HepG2 (cell line): ENCODE data around the gene ZNF524. TPM values are rescaled to one million over a fixed set of nuclear protein-coding genes. Genes with fewer than 3 reads are reported as not detected.
A peak's percentile ranks its signal among the peaks of the same experiment; 100 is the strongest.

Experiments used
- GATAD2A ChIP-seq: IDR thresholded peaks from 2 replicates; pipeline ENCODE4 v1.6.1; 2016
- POGZ ChIP-seq: sonication (generic); formaldehyde crosslinking; IDR thresholded peaks from 2 replicates; pipeline ENCODE4 v1.4.0; 2020; ENCODE audit warnings: mild to moderate bottlenecking, missing genetic modification reagents
- RCOR2 ChIP-seq: IDR thresholded peaks from 2 replicates; pipeline ENCODE4 v1.6.1; 2016; ENCODE audit warnings: missing biosample characterization, missing genetic modification reagents
- SETDB1 ChIP-seq: sonication (generic); formaldehyde crosslinking; IDR thresholded peaks from 2 replicates; pipeline ENCODE4 v1.5.1; 2020; ENCODE audit warnings: missing genetic modification reagents, mild to moderate bottlenecking, borderline replicate concordance
- SKI ChIP-seq: fragments of 450-650 bp; IDR thresholded peaks from one replicate; pipeline ENCODE4 v1.6.1; 2018; ENCODE audit warnings: mild to moderate bottlenecking; ENCODE audit not compliant: partially characterized antibody
- SP140L ChIP-seq: sonication (generic); formaldehyde crosslinking; IDR thresholded peaks from 2 replicates; pipeline ENCODE4 v1.4.0; 2020; ENCODE audit warnings: missing genetic modification reagents, borderline replicate concordance
- ZNF234 ChIP-seq: sonication (generic); formaldehyde crosslinking; conservative IDR thresholded peaks from 2 replicates; pipeline ENCODE4 v1.5.1; 2020; ENCODE audit warnings: mild to moderate bottlenecking, missing genetic modification reagents
- ZNF44 ChIP-seq: sonication (generic); formaldehyde crosslinking; IDR thresholded peaks from 2 replicates; pipeline ENCODE4 v1.5.1; 2020; ENCODE audit warnings: mild to moderate bottlenecking, missing genetic modification reagents
- ZNF562 ChIP-seq: sonication (generic); formaldehyde crosslinking; IDR thresholded peaks from 2 replicates; pipeline ENCODE4 v1.8.0; 2022; ENCODE audit warnings: missing genetic modification reagents, borderline replicate concordance
- ZNF776 ChIP-seq: sonication (generic); formaldehyde crosslinking; IDR thresholded peaks from 2 replicates; pipeline ENCODE4 v1.4.0; 2020; ENCODE audit warnings: mild to moderate bottlenecking, missing genetic modification reagents
- polyA plus RNA-seq, 8 experiments: library from polyadenylated mRNA; depleted of rRNA in 3 of 8; stranded (reverse) in 7 of 8; unstranded in 1 of 8; fragments of >200 nt; fragmentation: Illumina TruSeq in 4 of 8; extraction: Trizol in 4 of 8; gene quantifications; 2 replicates each; pipeline versions ENCODE4 v1.2.1 to v1.2.3, GENCODE V29; 2011 to 2016; ENCODE audit warnings: low read depth in 4 of 8, missing spikeins in 1 of 8, mixed read lengths in 1 of 8; ENCODE audit not compliant: insufficient read depth in 1 of 8
- total RNA-seq, 5 experiments: library from RNA; depleted of rRNA; stranded (reverse); fragments of >200 nt; fragmentation: Illumina TruSeq; extraction: Trizol; gene quantifications; 2 replicates each; pipeline ENCODE4 v1.2.3, GENCODE V29; 2016; ENCODE audit warnings: low read depth in 1 of 5
- TF ChIP-seq, protein P1 (sequence below), 2 experiments: fragments of 450-650 bp in 1 of 2; sonication (generic) in 1 of 2; formaldehyde crosslinking in 1 of 2; IDR thresholded peaks; 2 replicates each; pipeline versions ENCODE4 v1.6.1 to v1.8.0; 2016 to 2022; ENCODE audit warnings: antibody characterized with exemption in 1 of 2, mild to moderate bottlenecking in 1 of 2, missing genetic modification reagents in 1 of 2
- TF ChIP-seq, protein P2 (sequence below): sonication (generic); formaldehyde crosslinking; IDR thresholded peaks from 2 replicates; pipeline ENCODE4 v1.4.0; 2020; ENCODE audit warnings: missing genetic modification reagents
- TF ChIP-seq, protein P3 (sequence below): sonication (generic); formaldehyde crosslinking; IDR thresholded peaks from 2 replicates; pipeline ENCODE4 v1.5.0; 2020; ENCODE audit warnings: missing genetic modification reagents, mild to moderate bottlenecking, borderline replicate concordance
- TF ChIP-seq, protein P4 (sequence below): IDR thresholded peaks from 2 replicates; pipeline ENCODE4 v1.6.1; 2016; ENCODE audit warnings: low read depth, control low read depth

Gene ZNF524
- total and polyA plus RNA-seq, 2 of the 13 experiments (the other 11 are each of a cell fraction or from before 2014, with no cell fraction given) = 3.2 to 4.6 TPM

DNA sequence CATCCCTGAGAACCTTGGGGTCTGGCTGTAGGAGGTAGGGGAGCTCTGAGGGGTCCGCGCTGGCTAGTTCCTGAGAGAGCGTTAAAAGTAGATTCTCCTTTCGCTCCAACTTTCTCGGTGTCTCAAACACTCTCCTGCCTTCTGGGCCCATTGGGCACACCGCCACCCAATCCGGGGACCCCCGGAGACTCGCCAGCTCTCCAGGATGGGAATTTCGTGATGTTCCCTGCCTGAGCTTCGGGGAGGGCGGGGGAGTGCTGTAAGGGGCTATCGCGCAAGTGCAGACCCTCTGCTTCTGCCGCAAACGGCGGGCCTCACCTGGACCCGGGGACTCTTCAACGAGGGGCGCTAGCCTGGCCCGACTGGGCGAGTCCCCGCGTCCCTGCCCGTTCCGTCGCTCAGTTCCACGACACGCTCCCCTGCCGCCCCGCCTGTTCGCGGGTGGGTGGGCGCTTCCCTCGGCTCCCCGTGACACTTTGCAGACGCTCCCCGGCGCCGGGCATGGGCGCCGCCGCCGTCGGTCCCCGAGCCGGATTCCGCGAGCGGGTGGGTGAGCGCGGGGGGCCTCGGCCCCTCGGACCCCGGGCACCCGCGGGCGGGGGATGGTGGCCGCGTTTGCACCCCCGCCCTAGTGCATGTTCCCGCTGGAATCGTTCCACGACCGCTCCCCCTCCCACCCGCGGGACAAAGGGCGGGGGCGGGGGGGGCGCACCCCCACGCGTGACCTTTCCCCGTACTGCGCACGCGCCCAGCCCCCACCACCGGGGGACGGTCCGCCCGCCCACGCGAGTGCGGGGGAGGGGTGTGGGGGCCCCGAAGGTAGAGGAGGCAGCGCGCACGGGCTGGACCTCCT lies 47.9 kb downstream of the ZNF524 start, which contains the start of gene CCDC106 (continued):
- TF ChIP-seq, protein P1, sequence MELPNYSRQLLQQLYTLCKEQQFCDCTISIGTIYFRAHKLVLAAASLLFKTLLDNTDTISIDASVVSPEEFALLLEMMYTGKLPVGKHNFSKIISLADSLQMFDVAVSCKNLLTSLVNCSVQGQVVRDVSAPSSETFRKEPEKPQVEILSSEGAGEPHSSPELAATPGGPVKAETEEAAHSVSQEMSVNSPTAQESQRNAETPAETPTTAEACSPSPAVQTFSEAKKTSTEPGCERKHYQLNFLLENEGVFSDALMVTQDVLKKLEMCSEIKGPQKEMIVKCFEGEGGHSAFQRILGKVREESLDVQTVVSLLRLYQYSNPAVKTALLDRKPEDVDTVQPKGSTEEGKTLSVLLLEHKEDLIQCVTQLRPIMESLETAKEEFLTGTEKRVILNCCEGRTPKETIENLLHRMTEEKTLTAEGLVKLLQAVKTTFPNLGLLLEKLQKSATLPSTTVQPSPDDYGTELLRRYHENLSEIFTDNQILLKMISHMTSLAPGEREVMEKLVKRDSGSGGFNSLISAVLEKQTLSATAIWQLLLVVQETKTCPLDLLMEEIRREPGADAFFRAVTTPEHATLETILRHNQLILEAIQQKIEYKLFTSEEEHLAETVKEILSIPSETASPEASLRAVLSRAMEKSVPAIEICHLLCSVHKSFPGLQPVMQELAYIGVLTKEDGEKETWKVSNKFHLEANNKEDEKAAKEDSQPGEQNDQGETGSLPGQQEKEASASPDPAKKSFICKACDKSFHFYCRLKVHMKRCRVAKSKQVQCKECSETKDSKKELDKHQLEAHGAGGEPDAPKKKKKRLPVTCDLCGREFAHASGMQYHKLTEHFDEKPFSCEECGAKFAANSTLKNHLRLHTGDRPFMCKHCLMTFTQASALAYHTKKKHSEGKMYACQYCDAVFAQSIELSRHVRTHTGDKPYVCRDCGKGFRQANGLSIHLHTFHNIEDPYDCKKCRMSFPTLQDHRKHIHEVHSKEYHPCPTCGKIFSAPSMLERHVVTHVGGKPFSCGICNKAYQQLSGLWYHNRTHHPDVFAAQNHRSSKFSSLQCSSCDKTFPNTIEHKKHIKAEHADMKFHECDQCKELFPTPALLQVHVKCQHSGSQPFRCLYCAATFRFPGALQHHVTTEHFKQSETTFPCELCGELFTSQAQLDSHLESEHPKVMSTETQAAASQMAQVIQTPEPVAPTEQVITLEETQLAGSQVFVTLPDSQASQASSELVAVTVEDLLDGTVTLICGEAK (IDR thresholded peaks at IDR 0.05) = no peak
- TF ChIP-seq, protein P1 (CRISPR knock-in tag; IDR thresholded peaks at IDR 0.05) = peak; percentile 65; the same call in 1 of the 2 replicates
- TF ChIP-seq, protein P2, sequence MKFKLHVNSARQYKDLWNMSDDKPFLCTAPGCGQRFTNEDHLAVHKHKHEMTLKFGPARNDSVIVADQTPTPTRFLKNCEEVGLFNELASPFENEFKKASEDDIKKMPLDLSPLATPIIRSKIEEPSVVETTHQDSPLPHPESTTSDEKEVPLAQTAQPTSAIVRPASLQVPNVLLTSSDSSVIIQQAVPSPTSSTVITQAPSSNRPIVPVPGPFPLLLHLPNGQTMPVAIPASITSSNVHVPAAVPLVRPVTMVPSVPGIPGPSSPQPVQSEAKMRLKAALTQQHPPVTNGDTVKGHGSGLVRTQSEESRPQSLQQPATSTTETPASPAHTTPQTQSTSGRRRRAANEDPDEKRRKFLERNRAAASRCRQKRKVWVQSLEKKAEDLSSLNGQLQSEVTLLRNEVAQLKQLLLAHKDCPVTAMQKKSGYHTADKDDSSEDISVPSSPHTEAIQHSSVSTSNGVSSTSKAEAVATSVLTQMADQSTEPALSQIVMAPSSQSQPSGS (CRISPR knock-in tag) = no peak
- peak; percentile 60; the same call in 1 of the 2 replicates for TF ChIP-seq ZNF776 (CRISPR knock-in tag)
- TF ChIP-seq, protein P3, sequence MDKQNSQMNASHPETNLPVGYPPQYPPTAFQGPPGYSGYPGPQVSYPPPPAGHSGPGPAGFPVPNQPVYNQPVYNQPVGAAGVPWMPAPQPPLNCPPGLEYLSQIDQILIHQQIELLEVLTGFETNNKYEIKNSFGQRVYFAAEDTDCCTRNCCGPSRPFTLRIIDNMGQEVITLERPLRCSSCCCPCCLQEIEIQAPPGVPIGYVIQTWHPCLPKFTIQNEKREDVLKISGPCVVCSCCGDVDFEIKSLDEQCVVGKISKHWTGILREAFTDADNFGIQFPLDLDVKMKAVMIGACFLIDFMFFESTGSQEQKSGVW (CRISPR knock-in tag) = no peak
- TF ChIP-seq SP140L (CRISPR knock-in tag) = no peak
- TF ChIP-seq GATAD2A (CRISPR knock-in tag) = peak; percentile 11; the same call in 1 of the 2 replicates
- TF ChIP-seq, protein P4, sequence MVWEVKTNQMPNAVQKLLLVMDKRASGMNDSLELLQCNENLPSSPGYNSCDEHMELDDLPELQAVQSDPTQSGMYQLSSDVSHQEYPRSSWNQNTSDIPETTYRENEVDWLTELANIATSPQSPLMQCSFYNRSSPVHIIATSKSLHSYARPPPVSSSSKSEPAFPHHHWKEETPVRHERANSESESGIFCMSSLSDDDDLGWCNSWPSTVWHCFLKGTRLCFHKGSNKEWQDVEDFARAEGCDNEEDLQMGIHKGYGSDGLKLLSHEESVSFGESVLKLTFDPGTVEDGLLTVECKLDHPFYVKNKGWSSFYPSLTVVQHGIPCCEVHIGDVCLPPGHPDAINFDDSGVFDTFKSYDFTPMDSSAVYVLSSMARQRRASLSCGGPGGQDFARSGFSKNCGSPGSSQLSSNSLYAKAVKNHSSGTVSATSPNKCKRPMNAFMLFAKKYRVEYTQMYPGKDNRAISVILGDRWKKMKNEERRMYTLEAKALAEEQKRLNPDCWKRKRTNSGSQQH (CRISPR knock-in tag) = no peak
- TF ChIP-seq ZNF44 = 0 out of 2 replicates have a peak, but pooled peaks have one; percentile 56
- no peak; the same call in 1 of the 2 replicates for TF ChIP-seq POGZ (CRISPR knock-in tag)
- peak; percentile 21 for TF ChIP-seq SKI
- TF ChIP-seq SETDB1 (CRISPR knock-in tag) = no peak
- no peak for TF ChIP-seq RCOR2
- TF ChIP-seq ZNF234 = no peak
- no peak for TF ChIP-seq ZNF562 (CRISPR knock-in tag)
